Uterus (tissue), 2 donors: ENCODE results near the gene USP31.

Experiments used
- POLR2A ChIP-seq, 2 donors: fragments of 450-650 bp; IDR thresholded peaks; one replicate each; pipeline ENCODE4 v1.6.1; 2016; ENCODE audit warnings: antibody characterized with exemption in 2 of 2, mild to moderate bottlenecking in 1 of 2, moderate library complexity in 1 of 2
- TF ChIP-seq, protein P1 (sequence below), 4 experiments: fragments of 200-600 bp in 2 of 4; fragments of 450-650 bp in 2 of 4; sonication (generic) in 2 of 4; IDR thresholded peaks; one replicate each; pipeline ENCODE4 v1.5.1; 2016 to 2019; ENCODE audit warnings: antibody characterized with exemption in 4 of 4, mild to moderate bottlenecking in 2 of 4, moderate library complexity in 1 of 4

DNA sequence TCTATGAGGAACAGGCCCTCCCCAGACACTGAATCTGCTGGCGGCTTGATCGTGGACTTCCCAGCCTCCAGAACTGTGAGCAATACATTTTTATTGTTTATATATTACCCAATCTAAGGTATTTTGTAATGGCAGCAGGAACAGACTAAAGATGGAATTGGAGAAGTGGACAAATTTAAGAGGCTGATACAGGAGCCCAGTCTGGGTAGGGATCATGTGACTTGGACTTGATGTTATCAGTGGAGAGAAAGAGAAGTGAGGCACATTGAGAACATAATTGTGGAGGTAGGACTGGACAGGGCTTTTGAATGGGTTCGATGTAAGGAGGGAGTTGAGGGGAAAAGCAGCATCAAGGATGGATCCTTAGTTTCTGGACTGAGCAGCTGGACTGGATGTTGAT is 93.8 kb downstream of the USP31 start:
- TF ChIP-seq, protein P1, sequence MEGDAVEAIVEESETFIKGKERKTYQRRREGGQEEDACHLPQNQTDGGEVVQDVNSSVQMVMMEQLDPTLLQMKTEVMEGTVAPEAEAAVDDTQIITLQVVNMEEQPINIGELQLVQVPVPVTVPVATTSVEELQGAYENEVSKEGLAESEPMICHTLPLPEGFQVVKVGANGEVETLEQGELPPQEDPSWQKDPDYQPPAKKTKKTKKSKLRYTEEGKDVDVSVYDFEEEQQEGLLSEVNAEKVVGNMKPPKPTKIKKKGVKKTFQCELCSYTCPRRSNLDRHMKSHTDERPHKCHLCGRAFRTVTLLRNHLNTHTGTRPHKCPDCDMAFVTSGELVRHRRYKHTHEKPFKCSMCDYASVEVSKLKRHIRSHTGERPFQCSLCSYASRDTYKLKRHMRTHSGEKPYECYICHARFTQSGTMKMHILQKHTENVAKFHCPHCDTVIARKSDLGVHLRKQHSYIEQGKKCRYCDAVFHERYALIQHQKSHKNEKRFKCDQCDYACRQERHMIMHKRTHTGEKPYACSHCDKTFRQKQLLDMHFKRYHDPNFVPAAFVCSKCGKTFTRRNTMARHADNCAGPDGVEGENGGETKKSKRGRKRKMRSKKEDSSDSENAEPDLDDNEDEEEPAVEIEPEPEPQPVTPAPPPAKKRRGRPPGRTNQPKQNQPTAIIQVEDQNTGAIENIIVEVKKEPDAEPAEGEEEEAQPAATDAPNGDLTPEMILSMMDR (IDR thresholded peaks at IDR 0.05): no peak
- no peak for TF ChIP-seq POLR2A (IDR thresholded peaks at IDR 0.05)
